ENCODE results near the gene PLEKHF1.
"Not testable (repeated sequence)": the region's sequence is repeated elsewhere in the genome, so short reads cannot be mapped to it uniquely, and the experiment has no call there.

- not testable (repeated sequence) for TF ChIP-seq EZH2 (IDR thresholded peaks at IDR 0.05; ENCODE audit: low read length, unreplicated experiment); CTCF (conservative IDR thresholded peaks at IDR 0.05; ENCODE audit: low read depth, low read length)
These were observed 5.7 kb downstream of the PLEKHF1 start for GRCh38 chr19:29671026-29671392.
